HCT116 (cell line): ENCODE results near the gene FAM234B. TPM values are rescaled to one million over a fixed set of nuclear protein-coding genes. Genes with fewer than 3 reads are reported as not detected.

Source experiments
- ATAC-seq: fragments of 200-7000 bp; cut with Tn5 transposase; 2 replicates; pipeline ENCODE4 v1.9.1; 2020; ENCODE audit warnings: mild to moderate bottlenecking, moderate library complexity
- BruUV-seq: library from RNA; stranded (reverse); fragments of 400-500 nt; replicated peaks from 2 replicates; lab custom pipeline; 2021; lab: Mats Ljungman, UMichigan
- CTCF ChIA-PET: fragments of 300-600 bp; sonication (Branson Sonifier 250); formaldehyde crosslinking; loops from one replicate; lab custom pipeline; 2021; ENCODE audit warnings: antibody characterized with exemption; lab: Charles Lee
- POLR2A ChIA-PET: fragments of 300-600, 350-600 bp; sonication (Branson Sonifier 250); formaldehyde crosslinking; loops from one replicate; lab custom pipeline; 2021; ENCODE audit warnings: antibody characterized with exemption; lab: Charles Lee
- RAD21 ChIA-PET, 2 experiments: fragments of 300-600 bp; sonication (Branson Sonifier 250); formaldehyde crosslinking; loops; one replicate each; lab custom pipeline; 2023; ENCODE audit warnings: low total read pairs in 2 of 2; ENCODE audit not compliant: uncharacterized antibody in 2 of 2, unreplicated experiment in 2 of 2, low non-redundant PET in 1 of 2; lab: Charles Lee
- DNase-seq: peaks from one replicate; pipeline ENCODE4 v3.0.0-alpha.2; 2010; ENCODE audit warnings: low read depth, low spot score
- H2AFZ ChIP-seq: fragments of 200-600 bp; shearing (Covaris generic), sonication (generic); 2 replicates; pipeline ENCODE4 v1.6.1; 2017; ENCODE audit warnings: low read depth, mixed run types, mixed read lengths, antibody characterized with exemption, low read length; ENCODE audit not compliant: poor library complexity, severe bottlenecking
- H3K27ac ChIP-seq: 2 replicates; pipeline ENCODE4 v1.5.1; 2012; ENCODE audit warnings: low read depth, low read length
- H3K27me3 ChIP-seq: fragments of 200-600 bp; sonication (generic); 2 replicates; pipeline ENCODE4 v1.6.1; 2016; ENCODE audit warnings: mixed run types, low read length, mixed read lengths; ENCODE audit not compliant: insufficient read depth
- H3K36me3 ChIP-seq, 2 experiments: fragments of 200-500 bp in 1 of 2; fragments of 200-600 bp in 1 of 2; sonication (Bioruptor generic) in 1 of 2; sonication (generic) in 1 of 2; 2 replicates each; pipeline versions ENCODE4 v1.5.1 to v1.6.1; 2014 to 2016; ENCODE audit warnings: low read length in 2 of 2, inconsistent platforms in 1 of 2, mixed read lengths in 1 of 2, mixed run types in 1 of 2; ENCODE audit not compliant: insufficient read depth in 2 of 2, control insufficient read depth in 1 of 2
- H3K4me1 ChIP-seq, 2 experiments: fragments of 200-600 bp in 1 of 2; sonication (generic) in 1 of 2; 2 replicates each; pipeline versions ENCODE4 v1.5.1 to v1.6.1; 2012 to 2017; ENCODE audit warnings: low read length in 2 of 2, inconsistent platforms in 1 of 2, mild to moderate bottlenecking in 1 of 2, mixed read lengths in 1 of 2, mixed run types in 1 of 2, moderate library complexity in 1 of 2; ENCODE audit not compliant: insufficient read depth in 2 of 2, control insufficient read depth in 1 of 2
- H3K4me2 ChIP-seq: fragments of 200-600 bp; sonication (generic); 2 replicates; pipeline ENCODE4 v1.6.1; 2017; ENCODE audit warnings: mixed run types, low read length, mixed read lengths
- H3K4me3 ChIP-seq, 2 experiments: fragments of 200-600 bp in 1 of 2; sonication (generic) in 1 of 2; replicated peaks in 1 of 2; 2 replicates each; pipeline ENCODE4 v1.5.1; 2011 to 2016; ENCODE audit warnings: low read length in 2 of 2, control low read depth in 1 of 2, low read depth in 1 of 2, mild to moderate bottlenecking in 1 of 2, mixed read lengths in 1 of 2, mixed run types in 1 of 2
- H3K79me2 ChIP-seq: fragments of 200-600 bp; sonication (generic); 2 replicates; pipeline ENCODE4 v1.6.1; 2017; ENCODE audit warnings: mild to moderate bottlenecking, mixed run types, low read length, moderate library complexity, mixed read lengths; ENCODE audit not compliant: insufficient read depth
- H3K9ac ChIP-seq: fragments of 200-600 bp; sonication (generic); 2 replicates; pipeline ENCODE4 v1.6.1; 2016; ENCODE audit warnings: low read length, mixed read lengths
- H3K9me2 ChIP-seq: fragments of 200-600 bp; sonication (generic), shearing (Covaris generic); 2 replicates; pipeline ENCODE4 v1.6.1; 2017; ENCODE audit warnings: mixed run types, mild to moderate bottlenecking, moderate library complexity; ENCODE audit not compliant: insufficient read depth
- H3K9me3 ChIP-seq, 2 experiments: fragments of 200-500 bp in 1 of 2; fragments of 200-600 bp in 1 of 2; sonication (Bioruptor generic) in 1 of 2; sonication (generic) in 1 of 2; 2 replicates each; pipeline ENCODE4 v1.6.1; 2014 to 2017; ENCODE audit warnings: low read length in 2 of 2, mixed read lengths in 2 of 2, inconsistent platforms in 1 of 2, low read depth in 1 of 2, mild to moderate bottlenecking in 1 of 2, mixed run types in 1 of 2, moderate library complexity in 1 of 2; ENCODE audit not compliant: control insufficient read depth in 1 of 2, insufficient read depth in 1 of 2
- H4K20me1 ChIP-seq: fragments of 200-600 bp; sonication (generic), shearing (Covaris generic); 2 replicates; pipeline ENCODE4 v1.6.1; 2017; ENCODE audit warnings: mixed run types, mild to moderate bottlenecking, moderate library complexity; ENCODE audit not compliant: insufficient read depth
- ATF3 ChIP-seq: IDR thresholded peaks from 2 replicates; pipeline ENCODE4 v1.6.1; 2012
- CBX3 ChIP-seq: IDR thresholded peaks from 2 replicates; pipeline ENCODE4 v1.6.1; 2012; ENCODE audit warnings: low read depth
- CEBPB ChIP-seq: IDR thresholded peaks from 2 replicates; pipeline ENCODE4 v1.6.1; 2012; ENCODE audit warnings: low read depth
- EGR1 ChIP-seq: IDR thresholded peaks from 2 replicates; pipeline ENCODE4 v1.6.1; 2012; ENCODE audit warnings: low read depth
- EZH2 ChIP-seq: fragments of 200-600 bp; sonication (generic); IDR thresholded peaks from 2 replicates; pipeline ENCODE4 v1.6.1; 2017; ENCODE audit warnings: antibody characterized with exemption, mixed run types
- FOSL1 ChIP-seq: IDR thresholded peaks from 2 replicates; pipeline ENCODE4 v1.6.1; 2012; ENCODE audit warnings: low read depth
- JUND ChIP-seq: IDR thresholded peaks from 2 replicates; pipeline ENCODE4 v1.6.1; 2012
- MAX ChIP-seq: IDR thresholded peaks from 2 replicates; pipeline ENCODE4 v1.6.1; 2012
- POLR2A ChIP-seq: IDR thresholded peaks from 2 replicates; pipeline ENCODE4 v1.7.0; 2011; ENCODE audit warnings: borderline replicate concordance; ENCODE audit not compliant: insufficient read depth, insufficient read length; ENCODE audit errors: extremely low read depth
- POLR2AphosphoS5 ChIP-seq: IDR thresholded peaks from 2 replicates; pipeline ENCODE4 v1.6.1; 2011; ENCODE audit warnings: mild to moderate bottlenecking, low read depth, low read length, moderate library complexity
- REST ChIP-seq: IDR thresholded peaks from 2 replicates; pipeline ENCODE4 v1.6.1; 2012; ENCODE audit warnings: low read depth
- SP1 ChIP-seq: IDR thresholded peaks from 2 replicates; pipeline ENCODE4 v1.6.1; 2012; ENCODE audit warnings: low read depth
- ZBTB33 ChIP-seq: IDR thresholded peaks from 2 replicates; pipeline ENCODE4 v1.6.1; 2011; ENCODE audit warnings: mild to moderate bottlenecking, low read length, moderate library complexity; ENCODE audit not compliant: insufficient replicate concordance; ENCODE audit errors: extremely low read depth
- ZFX ChIP-seq: fragments of 450-650 bp; IDR thresholded peaks from 2 replicates; pipeline ENCODE4 v1.6.1; 2017
- ZNF274 ChIP-seq: fragments of 200-500 bp; sonication (Bioruptor generic); IDR thresholded peaks from 2 replicates; pipeline ENCODE4 v1.6.1; 2014; ENCODE audit warnings: mild to moderate bottlenecking, low read depth, low read length, inconsistent platforms
- intact Hi-C: fragments of 100-400 bp; cut with micrococcal nuclease; formaldehyde crosslinking; loops from 2 replicates; pipeline ENCODE4 v1.10.0; 2022
- total RNA-seq: library from RNA; stranded (reverse); gene quantifications from one replicate; pipeline ENCODE4 v1.2.1, GENCODE V29; 2021; ENCODE audit not compliant: unreplicated experiment

The FAM234B gene
- total RNA-seq, 1 experiment from 2014 or later, result 15.9 TPM

GRCh38 chr12:13120413-13120812 lies 76.2 kb downstream of the FAM234B start:
- Histone ChIP-seq H3K27ac (no peak overlapping the region), H3K4me1 (peaks cover 14 to 38% of the 10 kb centered on the region in 2 experiments), H3K27me3 (no peaks in the 10 kb centered on the region), H3K79me2 (no peaks in the 10 kb centered on the region), H3K36me3 (no peaks in the 10 kb centered on the region), H2AFZ (no peak overlapping the region), H3K9ac (no peak overlapping the region), H4K20me1 (no peaks in the 10 kb centered on the region), H3K4me3 (no peak overlapping the region), H3K9me2 (no peaks in the 10 kb centered on the region), H3K4me2 (no peak overlapping the region), H3K9me3 (no peaks in the 10 kb centered on the region)
- ChIA-PET CTCF (no interaction called here), RAD21 (no interaction called here), POLR2A (no interaction called here)
- DNase-seq (no peak), ATAC-seq (no peak)
- no TSS peak for BruUV-seq
- intact Hi-C loops, result no loop called here
- no peak for TF ChIP-seq FOSL1
- no peak for TF ChIP-seq REST
- TF ChIP-seq EGR1, result no peak

GRCh38 chr12:13121568-13121967 lies 77.4 kb downstream of the FAM234B start:
- no peak overlapping the region for H2AFZ ChIP-seq
- H3K4me2 ChIP-seq, result no peak overlapping the region
- no peaks in the 10 kb centered on the region for H3K27me3 ChIP-seq
- H3K36me3 ChIP-seq, result no peaks in the 10 kb centered on the region
- H3K4me3 ChIP-seq, result no peak overlapping the region
- intact Hi-C loops, result no loop called here
- no peaks in the 10 kb centered on the region for H3K79me2 ChIP-seq
- no peak for TF ChIP-seq CBX3
- TF ChIP-seq EGR1, result no peak
- no peak for TF ChIP-seq FOSL1
- TF ChIP-seq ZNF274, result no peak
- no peak for TF ChIP-seq SP1
- TF ChIP-seq CEBPB, result no peak
- TF ChIP-seq POLR2A, result no peak
- TF ChIP-seq MAX, result no peak
- TF ChIP-seq JUND, result no peak
- TF ChIP-seq ATF3, result no peak
- TF ChIP-seq POLR2AphosphoS5, result no peak
- no peak for TF ChIP-seq EZH2
- no peak for TF ChIP-seq ZFX
- TF ChIP-seq ZBTB33, result no peak
- H3K27ac ChIP-seq, result no peak overlapping the region
- H4K20me1 ChIP-seq, result no peaks in the 10 kb centered on the region
- H3K9me3 ChIP-seq, result no peaks in the 10 kb centered on the region
- no peak for ATAC-seq
- no peak for DNase-seq
- BruUV-seq, result no TSS peak
- peaks cover 14 to 45% of the 10 kb centered on the region in 2 experiments for H3K4me1 ChIP-seq
- no peaks in the 10 kb centered on the region for H3K9me2 ChIP-seq
- no peak overlapping the region for H3K9ac ChIP-seq
- ChIA-PET POLR2A (no interaction called here), RAD21 (no interaction called here), CTCF (no interaction called here)
